CD14-positive monocyte (primary cell): ENCODE measurements around the gene DNAJC11. TPM values are rescaled to one million over a fixed set of nuclear protein-coding genes. Genes with fewer than 3 reads are reported as not detected.

ENCODE experiments used
- DNase-seq, 3 donors: peaks; one replicate each; pipeline ENCODE4 v3.0.0-alpha.2; 2011 to 2022
- H2AFZ ChIP-seq: 2 replicates; pipeline ENCODE4 v1.6.0; 2012; ENCODE audit warnings: mild to moderate bottlenecking, low read depth, low read length, inconsistent platforms; ENCODE audit not compliant: insufficient read depth, poor library complexity, severe bottlenecking
- H3K27ac ChIP-seq, 2 donors: 1 replicate in 1 of 2; 2 replicates in 1 of 2; pipeline ENCODE4 v1.5.1; 2012 to 2013; ENCODE audit warnings: low read length in 2 of 2, control low read depth in 1 of 2, inconsistent platforms in 1 of 2, low read depth in 1 of 2, mild to moderate bottlenecking in 1 of 2
- H3K27me3 ChIP-seq, 2 donors: one replicate each; pipeline versions ENCODE4 v1.6.0 to v1.6.1; 2011 to 2013; ENCODE audit warnings: low read length in 2 of 2; ENCODE audit not compliant: control insufficient read depth in 2 of 2, insufficient read depth in 2 of 2
- H3K36me3 ChIP-seq, 2 donors: replicated peaks in 1 of 2; 1 replicate in 1 of 2; 2 replicates in 1 of 2; pipeline versions ENCODE4 v1.5.1 to v1.6.1; 2012 to 2013; ENCODE audit warnings: low read length in 2 of 2, control low read depth in 1 of 2, inconsistent platforms in 1 of 2, mild to moderate bottlenecking in 1 of 2; ENCODE audit not compliant: insufficient read depth in 2 of 2, control insufficient read depth in 1 of 2
- H3K4me1 ChIP-seq, 2 donors: 1 replicate in 1 of 2; 2 replicates in 1 of 2; pipeline versions ENCODE4 v1.5.1 to v1.6.1; 2012 to 2013; ENCODE audit warnings: low read length in 2 of 2, control low read depth in 1 of 2, inconsistent platforms in 1 of 2, mild to moderate bottlenecking in 1 of 2, moderate library complexity in 1 of 2; ENCODE audit not compliant: insufficient read depth in 2 of 2, control insufficient read depth in 1 of 2
- H3K4me2 ChIP-seq: replicated peaks from 2 replicates; pipeline ENCODE3; 2012; ENCODE audit warnings: low read length, moderate library complexity, mild to moderate bottlenecking; ENCODE audit not compliant: poor library complexity, severe bottlenecking; ENCODE audit errors: extremely low read depth
- H3K4me3 ChIP-seq, 3 experiments: fragments of 200-600 bp in 1 of 3; sonication (generic) in 1 of 3; replicated peaks in 1 of 3; 1 replicate in 2 of 3; 2 replicates in 1 of 3; pipeline ENCODE4 v1.5.1; 2011 to 2013; ENCODE audit warnings: low read length in 3 of 3, mild to moderate bottlenecking in 3 of 3, control low read depth in 2 of 3, low read depth in 2 of 3, inconsistent platforms in 1 of 3, moderate library complexity in 1 of 3
- H3K79me2 ChIP-seq: 2 replicates; pipeline ENCODE4 v1.6.0; 2012; ENCODE audit warnings: mild to moderate bottlenecking, control low read depth, inconsistent platforms, low read length, moderate library complexity; ENCODE audit not compliant: insufficient read depth
- H3K9ac ChIP-seq: 2 replicates; pipeline ENCODE4 v1.6.0; 2017; ENCODE audit warnings: low read length, mild to moderate bottlenecking; ENCODE audit not compliant: insufficient read depth, poor library complexity, severe bottlenecking
- H3K9me3 ChIP-seq, 2 donors: replicated peaks in 1 of 2; 1 replicate in 1 of 2; 2 replicates in 1 of 2; pipeline versions ENCODE4 v1.5.1 to v1.6.1; 2012 to 2013; ENCODE audit warnings: low read length in 2 of 2, control low read depth in 1 of 2; ENCODE audit not compliant: control insufficient read depth in 1 of 2, insufficient read depth in 1 of 2
- H4K20me1 ChIP-seq: 2 replicates; pipeline ENCODE4 v1.6.0; 2012; ENCODE audit warnings: mild to moderate bottlenecking, low read length, control low read depth, moderate library complexity; ENCODE audit not compliant: insufficient read depth
- H3K27ac Mint-ChIP-seq, 7 donors: one replicate each; pipeline ENCODE4 v1.8.0; 2020; ENCODE audit warnings: mild to moderate bottlenecking in 7 of 7, mixed read lengths in 7 of 7, moderate library complexity in 6 of 7, inconsistent platforms in 2 of 7
- H3K27me3 Mint-ChIP-seq, 3 donors: one replicate each; pipeline ENCODE4 v1.8.0; 2021 to 2022; ENCODE audit warnings: low read depth in 3 of 3, mild to moderate bottlenecking in 3 of 3, mixed read lengths in 3 of 3, moderate library complexity in 3 of 3, inconsistent platforms in 1 of 3
- H3K36me3 Mint-ChIP-seq, 2 donors: one replicate each; pipeline ENCODE4 v1.8.0; 2020; ENCODE audit warnings: mixed read lengths in 2 of 2, inconsistent platforms in 1 of 2, mild to moderate bottlenecking in 1 of 2
- H3K4me1 Mint-ChIP-seq: one replicate; pipeline ENCODE4 v1.8.0; 2020; ENCODE audit warnings: mild to moderate bottlenecking, mixed read lengths
- H3K4me3 Mint-ChIP-seq, 2 donors: one replicate each; pipeline ENCODE4 v1.8.0; 2020; ENCODE audit warnings: mild to moderate bottlenecking in 2 of 2, mixed read lengths in 2 of 2, moderate library complexity in 1 of 2
- H3K9me3 Mint-ChIP-seq, 7 donors: one replicate each; pipeline ENCODE4 v1.8.0; 2020 to 2022; ENCODE audit warnings: mixed read lengths in 7 of 7, mild to moderate bottlenecking in 6 of 7, moderate library complexity in 6 of 7, inconsistent platforms in 2 of 7
- CTCF ChIP-seq: fragments of 200-600 bp; IDR thresholded peaks from one replicate; pipeline ENCODE4 v1.8.0; 2022; ENCODE audit warnings: antibody characterized with exemption, mild to moderate bottlenecking
- WGBS: methylation state at CpG from one replicate; pipeline ENCODE4 v1.1.5; 2013; ENCODE audit warnings: missing lambda C conversion rate; ENCODE audit not compliant: insufficient coverage; 5-methylcytosine and 5-hydroxymethylcytosine counted together
- intact Hi-C, 2 donors: fragments of 100-400 bp; cut with micrococcal nuclease; formaldehyde crosslinking; loops; one replicate each; pipeline versions ENCODE4 v1.15.0 to v1.15.1; 2023
- polyA plus RNA-seq, 3 donors: library from polyadenylated mRNA; depleted of rRNA in 1 of 3; unstranded in 2 of 3; stranded (reverse) in 1 of 3; fragments of 300-500 nt in 2 of 3; fragments of >200 nt in 1 of 3; fragmentation: Illumina TruSeq in 2 of 3; gene quantifications; 1 replicate in 2 of 3; 2 replicates in 1 of 3; pipeline ENCODE4 v1.2.3, GENCODE V29; 2012 to 2021

DNAJC11 gene
- polyA plus RNA-seq, 3 donors = 9.7 to 19.9 (median 15.8) TPM

GRCh38 chr1:6675941-6676340 lies 25.7 kb downstream of the DNAJC11 start:
- no peak for TF ChIP-seq CTCF
- H3K36me3 ChIP-seq = peaks cover 61 to 86% of the 10 kb centered on the region in 2 donors

GRCh38 chr1:6674771-6675170 lies 26.8 kb downstream of the DNAJC11 start:
- Histone ChIP-seq H3K79me2 (no peaks in the 10 kb centered on the region), H3K4me3 (no peak overlapping the region), H3K9me3 (no peaks in the 10 kb centered on the region), H3K4me2 (no peak overlapping the region), H4K20me1 (no peaks in the 10 kb centered on the region), H2AFZ (no peak overlapping the region), H3K4me1 (no peaks in the 10 kb centered on the region), H3K36me3 (peaks cover 51 to 75% of the 10 kb centered on the region in 2 donors), H3K9ac (no peak overlapping the region), H3K27me3 (no peaks in the 10 kb centered on the region), H3K27ac (no peak overlapping the region)
- H3K27me3 Mint-ChIP-seq = no peaks in the 10 kb centered on the region
- H3K36me3 Mint-ChIP-seq = peaks cover 59 to 88% of the 10 kb centered on the region in 2 donors
- no peak for TF ChIP-seq CTCF
- no peak overlapping the region for H3K27ac Mint-ChIP-seq
- DNase-seq = no peak
- intact Hi-C loops = no loop called here
- H3K9me3 Mint-ChIP-seq = no peaks in the 10 kb centered on the region
- no CpG with 5 or more reads among the region's 1 CpG for WGBS
- H3K4me1 Mint-ChIP-seq = no peaks in the 10 kb centered on the region
- H3K4me3 Mint-ChIP-seq = no peak overlapping the region

More at GRCh38 chr1:6675941-6676340, 25.7 kb downstream of the DNAJC11 start:
- Mint-ChIP-seq H3K4me3 (no peak overlapping the region), H3K36me3 (peaks cover 67 to 87% of the 10 kb centered on the region in 2 donors), H3K27me3 (no peaks in the 10 kb centered on the region), H3K27ac (no peak overlapping the region), H3K4me1 (no peaks in the 10 kb centered on the region), H3K9me3 (no peaks in the 10 kb centered on the region)
- intact Hi-C loops = no loop called here
- no peaks in the 10 kb centered on the region for H3K9me3 ChIP-seq
- no peak overlapping the region for H3K9ac ChIP-seq
- no peak overlapping the region for H3K4me2 ChIP-seq
- no peaks in the 10 kb centered on the region for H4K20me1 ChIP-seq
- no CpG with 5 or more reads among the region's 2 CpGs for WGBS
- no peaks in the 10 kb centered on the region for H3K27me3 ChIP-seq
- H3K27ac ChIP-seq = no peak overlapping the region
- no peaks in the 10 kb centered on the region for H3K4me1 ChIP-seq
- H3K4me3 ChIP-seq = no peak overlapping the region
- H3K79me2 ChIP-seq = no peaks in the 10 kb centered on the region
- DNase-seq = no peak
- H2AFZ ChIP-seq = no peak overlapping the region
